GM18868 (cell line): ENCODE measurements around the gene GAREM1.

ENCODE experiments used
- ATAC-seq: cut with Tn5 transposase; IDR thresholded peaks from one replicate; pipeline ENCODE4 v1.9.1; 2021; ENCODE audit warnings: mild to moderate bottlenecking, moderate library complexity; ENCODE audit not compliant: unreplicated experiment

The GAREM1 gene

GRCh38 chr18:32427084-32427900 lies 43.4 kb downstream of the GAREM1 start:
- ATAC-seq = no peak

- ATAC-seq = no peak
Measured at GRCh38 chr18:32425466-32425865, 45.2 kb downstream of the GAREM1 start.

GRCh38 chr18:32424696-32425095 lies 46.0 kb downstream of the GAREM1 start:
- ATAC-seq = no peak

- no peak for ATAC-seq
Measured at GRCh38 chr18:32422978-32423740, 47.5 kb downstream of the GAREM1 start.

- ATAC-seq = no peak
Measured at GRCh38 chr18:32422201-32422600, 48.5 kb downstream of the GAREM1 start.

- ATAC-seq = no peak
Measured at GRCh38 chr18:32420084-32420750, 50.5 kb downstream of the GAREM1 start.

GRCh38 chr18:32418148-32418547 lies 52.5 kb downstream of the GAREM1 start:
- no peak for ATAC-seq

- ATAC-seq = no peak
Measured at GRCh38 chr18:32405588-32405987, 65.1 kb downstream of the GAREM1 start.

- ATAC-seq = no peak
Measured at GRCh38 chr18:32401621-32402020, 69.1 kb downstream of the GAREM1 start.

GRCh38 chr18:32393407-32393806 lies 77.3 kb downstream of the GAREM1 start:
- no peak for ATAC-seq

GRCh38 chr18:32391126-32391525 lies 79.6 kb downstream of the GAREM1 start:
- ATAC-seq = no peak

GRCh38 chr18:32389858-32390257 lies 80.8 kb downstream of the GAREM1 start:
- ATAC-seq = no peak

GRCh38 chr18:32389191-32389590 lies 81.5 kb downstream of the GAREM1 start:
- no peak for ATAC-seq

- ATAC-seq = no peak
Measured at GRCh38 chr18:32386471-32386870, 84.2 kb downstream of the GAREM1 start.

- no peak for ATAC-seq
Measured at GRCh38 chr18:32383050-32383819, 87.4 kb downstream of the GAREM1 start.

GRCh38 chr18:32381761-32382160 lies 88.9 kb downstream of the GAREM1 start:
- no peak for ATAC-seq

GRCh38 chr18:32380559-32380958 lies 90.1 kb downstream of the GAREM1 start:
- ATAC-seq = no peak

- no peak for ATAC-seq
Measured at GRCh38 chr18:32379891-32380290, 90.8 kb downstream of the GAREM1 start.

GRCh38 chr18:32378705-32379104 lies 92.0 kb downstream of the GAREM1 start:
- no peak for ATAC-seq

GRCh38 chr18:32373995-32374394 lies 96.7 kb downstream of the GAREM1 start:
- ATAC-seq = no peak

- no peak for ATAC-seq
Measured at GRCh38 chr18:32373505-32373904, 97.2 kb downstream of the GAREM1 start.
